WTC11 (cell line): ENCODE data around the gene C10orf120. TPM values are rescaled to one million over a fixed set of nuclear protein-coding genes. Genes with fewer than 3 reads are reported as not detected.

Source experiments
- ATAC-seq: fragments of 200-7000 bp; cut with Tn5 transposase; 2 replicates; pipeline ENCODE4 v1.10.0; 2021; ENCODE audit warnings: mild to moderate bottlenecking, moderate library complexity
- CTCF ChIA-PET: fragments of 300-600 bp; sonication (Branson Sonifier 250); formaldehyde crosslinking; loops from one replicate; lab custom pipeline; 2021; ENCODE audit warnings: antibody characterized with exemption; lab: Charles Lee
- POLR2A ChIA-PET: fragments of 350-600 bp; sonication (Branson Sonifier 250); formaldehyde crosslinking; loops from one replicate; lab custom pipeline; 2021; ENCODE audit warnings: antibody characterized with exemption; lab: Charles Lee
- DNase-seq: peaks from one replicate; pipeline ENCODE4 v3.0.0; 2021; ENCODE audit warnings: low spot score
- H3K27ac Mint-ChIP-seq: 2 replicates; pipeline ENCODE4 v1.8.0; 2021; ENCODE audit warnings: mixed read lengths
- H3K27me3 Mint-ChIP-seq: 2 replicates; pipeline ENCODE4 v1.8.0; 2021; ENCODE audit warnings: low read depth, mild to moderate bottlenecking, moderate library complexity, mixed read lengths
- H3K36me3 Mint-ChIP-seq: 2 replicates; pipeline ENCODE4 v1.8.0; 2021; ENCODE audit warnings: mixed read lengths
- H3K4me1 Mint-ChIP-seq: 2 replicates; pipeline ENCODE4 v1.8.0; 2022; ENCODE audit warnings: mixed read lengths
- H3K4me3 Mint-ChIP-seq: 2 replicates; pipeline ENCODE4 v1.8.0; 2021; ENCODE audit warnings: mild to moderate bottlenecking, moderate library complexity, mixed read lengths
- H3K9me3 Mint-ChIP-seq: 2 replicates; pipeline ENCODE4 v1.8.0; 2021; ENCODE audit warnings: mixed read lengths
- ATF3 ChIP-seq: sonication (generic); formaldehyde crosslinking; conservative IDR thresholded peaks from 2 replicates; pipeline ENCODE4 v1.8.1; 2022; ENCODE audit warnings: mild to moderate bottlenecking, missing genetic modification reagents
- CREB1 ChIP-seq: sonication (generic); formaldehyde crosslinking; IDR thresholded peaks from 2 replicates; pipeline ENCODE4 v1.8.0; 2023; ENCODE audit warnings: mild to moderate bottlenecking, missing genetic modification reagents
- ELF4 ChIP-seq: sonication (generic); formaldehyde crosslinking; IDR thresholded peaks from 2 replicates; pipeline ENCODE4 v1.8.1; 2022; ENCODE audit warnings: low read depth, mild to moderate bottlenecking, moderate library complexity, missing genetic modification reagents
- NR2C2 ChIP-seq: sonication (generic); formaldehyde crosslinking; IDR thresholded peaks from 2 replicates; pipeline ENCODE4 v1.8.0; 2022; ENCODE audit warnings: mild to moderate bottlenecking, missing genetic modification reagents
- PREB ChIP-seq: sonication (generic); formaldehyde crosslinking; IDR thresholded peaks from 2 replicates; pipeline ENCODE4 v1.8.1; 2022; ENCODE audit warnings: mild to moderate bottlenecking, missing genetic modification reagents, moderate library complexity, borderline replicate concordance
- TCF7 ChIP-seq: sonication (generic); formaldehyde crosslinking; IDR thresholded peaks from 2 replicates; pipeline ENCODE4 v1.8.0; 2022; ENCODE audit warnings: mild to moderate bottlenecking, low read depth, missing genetic modification reagents, moderate library complexity
- ZNF121 ChIP-seq: sonication (generic); formaldehyde crosslinking; IDR thresholded peaks from 2 replicates; pipeline ENCODE4 v1.8.0; 2023; ENCODE audit warnings: missing genetic modification reagents
- ZNF138 ChIP-seq: sonication (generic); formaldehyde crosslinking; conservative IDR thresholded peaks from 2 replicates; pipeline ENCODE4 v1.8.1; 2022; ENCODE audit warnings: mild to moderate bottlenecking, moderate library complexity, missing genetic modification reagents
- ZNF219 ChIP-seq: sonication (generic); formaldehyde crosslinking; IDR thresholded peaks from 2 replicates; pipeline ENCODE4 v1.8.0; 2023; ENCODE audit warnings: missing genetic modification reagents, mild to moderate bottlenecking, borderline replicate concordance
- ZNF281 ChIP-seq: sonication (generic); formaldehyde crosslinking; IDR thresholded peaks from 2 replicates; pipeline ENCODE4 v1.8.0; 2023; ENCODE audit warnings: mild to moderate bottlenecking, missing genetic modification reagents
- ZNF423 ChIP-seq: fragments of 250-450 bp; sonication (Bioruptor Pico); IDR thresholded peaks from 2 replicates; pipeline ENCODE4 v2.1.2; 2022; ENCODE audit warnings: mild to moderate bottlenecking, moderate library complexity
- ZNF512 ChIP-seq: sonication (generic); formaldehyde crosslinking; IDR thresholded peaks from 2 replicates; pipeline ENCODE4 v1.8.1; 2022; ENCODE audit warnings: missing genetic modification reagents, borderline replicate concordance
- total RNA-seq: library from RNA; stranded (reverse); gene quantifications from 3 replicates; pipeline ENCODE4 v1.2.3, GENCODE V29; 2021
- TF ChIP-seq, protein P1 (sequence below): sonication (generic); formaldehyde crosslinking; conservative IDR thresholded peaks from 2 replicates; pipeline ENCODE4 v1.8.1; 2023; ENCODE audit warnings: mild to moderate bottlenecking, low read depth, missing genetic modification reagents, moderate library complexity
- TF ChIP-seq, protein P2 (sequence below): fragments of 200-600 bp; IDR thresholded peaks from 2 replicates; pipeline ENCODE4 v1.8.0; 2022; ENCODE audit warnings: antibody characterized with exemption

The C10orf120 gene
- total RNA-seq, 1 experiment from 2014 or later = not detected

- Mint-ChIP-seq H3K36me3 (no peaks in the 10 kb centered on the region), H3K27me3 (no peaks in the 10 kb centered on the region), H3K27ac (no peak overlapping the region), H3K4me1 (no peaks in the 10 kb centered on the region; the same call in 1 of the 2 replicates), H3K9me3 (no peaks in the 10 kb centered on the region), H3K4me3 (no peak overlapping the region)
- ATAC-seq (no peak), DNase-seq (no peak)
- CTCF ChIA-PET = interaction anchor here (2.5 kb wide), 1 partner anchor 10 kb away, joined by 17 read pairs; no protein-coding TSS in a partner anchor
- POLR2A ChIA-PET = no interaction called here
- no peak for TF ChIP-seq ATF3 (CRISPR knock-in tag)
- TF ChIP-seq ZNF281 (CRISPR knock-in tag) = no peak
- no peak for TF ChIP-seq ZNF121 (CRISPR knock-in tag)
- TF ChIP-seq ZNF423 (CRISPR knock-in tag) = no peak
- TF ChIP-seq ZNF219 = no peak
- no peak for TF ChIP-seq ZNF138 (CRISPR knock-in tag)
- TF ChIP-seq NR2C2 = no peak
- TF ChIP-seq PREB = no peak
- TF ChIP-seq TCF7 (CRISPR knock-in tag) = no peak
- TF ChIP-seq, protein P1, sequence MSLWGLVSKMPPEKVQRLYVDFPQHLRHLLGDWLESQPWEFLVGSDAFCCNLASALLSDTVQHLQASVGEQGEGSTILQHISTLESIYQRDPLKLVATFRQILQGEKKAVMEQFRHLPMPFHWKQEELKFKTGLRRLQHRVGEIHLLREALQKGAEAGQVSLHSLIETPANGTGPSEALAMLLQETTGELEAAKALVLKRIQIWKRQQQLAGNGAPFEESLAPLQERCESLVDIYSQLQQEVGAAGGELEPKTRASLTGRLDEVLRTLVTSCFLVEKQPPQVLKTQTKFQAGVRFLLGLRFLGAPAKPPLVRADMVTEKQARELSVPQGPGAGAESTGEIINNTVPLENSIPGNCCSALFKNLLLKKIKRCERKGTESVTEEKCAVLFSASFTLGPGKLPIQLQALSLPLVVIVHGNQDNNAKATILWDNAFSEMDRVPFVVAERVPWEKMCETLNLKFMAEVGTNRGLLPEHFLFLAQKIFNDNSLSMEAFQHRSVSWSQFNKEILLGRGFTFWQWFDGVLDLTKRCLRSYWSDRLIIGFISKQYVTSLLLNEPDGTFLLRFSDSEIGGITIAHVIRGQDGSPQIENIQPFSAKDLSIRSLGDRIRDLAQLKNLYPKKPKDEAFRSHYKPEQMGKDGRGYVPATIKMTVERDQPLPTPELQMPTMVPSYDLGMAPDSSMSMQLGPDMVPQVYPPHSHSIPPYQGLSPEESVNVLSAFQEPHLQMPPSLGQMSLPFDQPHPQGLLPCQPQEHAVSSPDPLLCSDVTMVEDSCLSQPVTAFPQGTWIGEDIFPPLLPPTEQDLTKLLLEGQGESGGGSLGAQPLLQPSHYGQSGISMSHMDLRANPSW (CRISPR knock-in tag) = no peak
- TF ChIP-seq, all 79 proteins: peak for 0
Measured at GRCh38 chr10:122658356-122659049, 41.1 kb downstream of the C10orf120 start.

GRCh38 chr10:122657729-122658128, 41.9 kb downstream of the C10orf120 start:
- no peaks in the 10 kb centered on the region for H3K36me3 Mint-ChIP-seq
- no peaks in the 10 kb centered on the region for H3K9me3 Mint-ChIP-seq
- no peak for DNase-seq
- ChIA-PET POLR2A (no interaction called here), CTCF (interaction anchor here (1.0 to 2.5 kb wide), 4 partner anchors 9 to 378 kb away, joined by 3 to 17 read pairs (median 4); no protein-coding TSS in a partner anchor)
- no peak for TF ChIP-seq ZNF512 (CRISPR knock-in tag)
- TF ChIP-seq ELF4 (CRISPR knock-in tag) = no peak
- TF ChIP-seq, protein P2, sequence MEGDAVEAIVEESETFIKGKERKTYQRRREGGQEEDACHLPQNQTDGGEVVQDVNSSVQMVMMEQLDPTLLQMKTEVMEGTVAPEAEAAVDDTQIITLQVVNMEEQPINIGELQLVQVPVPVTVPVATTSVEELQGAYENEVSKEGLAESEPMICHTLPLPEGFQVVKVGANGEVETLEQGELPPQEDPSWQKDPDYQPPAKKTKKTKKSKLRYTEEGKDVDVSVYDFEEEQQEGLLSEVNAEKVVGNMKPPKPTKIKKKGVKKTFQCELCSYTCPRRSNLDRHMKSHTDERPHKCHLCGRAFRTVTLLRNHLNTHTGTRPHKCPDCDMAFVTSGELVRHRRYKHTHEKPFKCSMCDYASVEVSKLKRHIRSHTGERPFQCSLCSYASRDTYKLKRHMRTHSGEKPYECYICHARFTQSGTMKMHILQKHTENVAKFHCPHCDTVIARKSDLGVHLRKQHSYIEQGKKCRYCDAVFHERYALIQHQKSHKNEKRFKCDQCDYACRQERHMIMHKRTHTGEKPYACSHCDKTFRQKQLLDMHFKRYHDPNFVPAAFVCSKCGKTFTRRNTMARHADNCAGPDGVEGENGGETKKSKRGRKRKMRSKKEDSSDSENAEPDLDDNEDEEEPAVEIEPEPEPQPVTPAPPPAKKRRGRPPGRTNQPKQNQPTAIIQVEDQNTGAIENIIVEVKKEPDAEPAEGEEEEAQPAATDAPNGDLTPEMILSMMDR = no peak
- no peak for TF ChIP-seq CREB1 (CRISPR knock-in tag)
- no peak overlapping the region for H3K4me3 Mint-ChIP-seq
- H3K4me1 Mint-ChIP-seq = no peaks in the 10 kb centered on the region; the same call in 1 of the 2 replicates
- no peak for ATAC-seq
- H3K27ac Mint-ChIP-seq = no peak overlapping the region
- H3K27me3 Mint-ChIP-seq = no peaks in the 10 kb centered on the region
